ENCODE data around the gene ZC3H12D. TPM values are rescaled to one million over a fixed set of nuclear protein-coding genes. Genes with fewer than 3 reads are reported as not detected.

ZC3H12D gene
- total and polyA plus RNA-seq, 2 of the 13 experiments (the other 11 are each of a cell fraction or from before 2014, with no cell fraction given) = 1.2 to 2.7 TPM

DNA sequence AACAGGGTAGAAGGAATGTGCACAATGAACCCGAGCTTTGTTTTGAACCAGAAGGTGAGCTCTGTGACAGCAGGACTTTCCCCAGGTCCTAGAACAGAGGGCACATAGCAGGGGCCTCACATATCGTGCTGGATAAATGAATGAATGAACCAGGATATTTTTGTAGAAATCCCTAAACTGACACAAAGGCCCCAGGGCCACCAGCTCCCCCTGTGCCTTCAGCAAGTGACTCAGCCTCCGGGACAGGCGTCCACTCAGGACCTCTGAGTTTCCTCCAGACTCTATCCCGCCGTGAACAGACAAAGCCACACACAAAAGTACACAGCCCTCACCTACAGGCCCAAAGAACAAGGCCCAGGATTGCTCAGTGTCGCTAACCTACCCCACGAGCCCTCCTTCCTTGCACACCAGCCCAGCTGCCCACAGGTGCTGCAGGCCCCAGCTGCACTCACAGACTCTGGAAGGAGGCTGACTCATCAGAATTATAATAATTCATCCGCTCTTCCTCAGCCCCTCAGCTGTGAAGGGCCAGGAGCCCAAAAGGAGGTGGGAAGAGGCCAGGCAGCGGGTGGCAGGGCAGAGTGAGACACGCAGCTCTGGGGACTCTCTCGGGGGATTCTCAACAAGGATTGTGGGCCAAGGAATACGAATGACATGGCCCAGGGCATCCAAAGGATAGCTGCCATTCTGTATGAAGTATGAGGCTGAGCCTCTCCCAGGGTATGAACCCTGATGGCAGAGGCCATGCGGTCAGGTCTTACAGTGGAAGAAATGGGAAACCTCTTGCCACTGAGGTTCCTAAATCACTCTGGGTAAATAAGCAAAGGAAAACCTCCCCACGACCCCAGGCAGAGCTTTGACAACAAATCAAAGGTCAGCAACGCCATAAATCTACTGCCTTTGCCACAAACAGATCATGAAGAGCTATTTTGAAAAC, 43.8 kb downstream of the ZC3H12D start (continued):
- TF ChIP-seq KDM2A (CRISPR knock-in tag; IDR thresholded peaks at IDR 0.05; ENCODE audit: borderline replicate concordance, low read depth) (no peak), ATF3 (CRISPR knock-in tag; IDR thresholded peaks at IDR 0.05) (no peak), KAT8 (CRISPR knock-in tag; IDR thresholded peaks at IDR 0.05) (no peak), ZNF773 (CRISPR knock-in tag; IDR thresholded peaks at IDR 0.05; ENCODE audit: borderline replicate concordance) (no peak), MEIS1 (CRISPR knock-in tag; IDR thresholded peaks at IDR 0.05; ENCODE audit: borderline replicate concordance) (peak; percentile 59; the same call in 1 of the 2 replicates), LCORL (IDR thresholded peaks at IDR 0.05) (no peak), LCORL (CRISPR knock-in tag; IDR thresholded peaks at IDR 0.05) (peak; percentile 17; the same call in 1 of the 2 replicates), PITX1 (CRISPR knock-in tag; IDR thresholded peaks at IDR 0.05) (peak; percentile 11; the same call in 1 of the 2 replicates), ZNF512 (CRISPR knock-in tag; IDR thresholded peaks at IDR 0.05) (no peak), REST (IDR thresholded peaks at IDR 0.05; ENCODE audit: borderline replicate concordance in 1 of 2, low read depth in 1 of 2, low read length in 2 of 2) (no peak), RAD51 (IDR thresholded peaks at IDR 0.05; ENCODE audit: borderline replicate concordance) (no peak), HCFC1 (IDR thresholded peaks at IDR 0.05; ENCODE audit: low read depth, low read length) (no peak), ZNF75D (CRISPR knock-in tag; IDR thresholded peaks at IDR 0.05; ENCODE audit: borderline replicate concordance) (no peak), KAT7 (CRISPR knock-in tag; IDR thresholded peaks at IDR 0.05; ENCODE audit: borderline replicate concordance) (no peak), SOX13 (IDR thresholded peaks at IDR 0.05) (no peak), SOX13 (CRISPR knock-in tag; conservative IDR thresholded peaks at IDR 0.05 in 1 of 2, IDR thresholded peaks at IDR 0.05 in 1 of 2) (no peak), ZNF850 (CRISPR knock-in tag; conservative IDR thresholded peaks at IDR 0.05) (no peak), YY1 (IDR thresholded peaks at IDR 0.05; ENCODE audit: insufficient read depth, insufficient replicate concordance, low read depth, low read length) (no peak), STAG1 (CRISPR knock-in tag; IDR thresholded peaks at IDR 0.05) (no peak)
- TF ChIP-seq, protein P1, sequence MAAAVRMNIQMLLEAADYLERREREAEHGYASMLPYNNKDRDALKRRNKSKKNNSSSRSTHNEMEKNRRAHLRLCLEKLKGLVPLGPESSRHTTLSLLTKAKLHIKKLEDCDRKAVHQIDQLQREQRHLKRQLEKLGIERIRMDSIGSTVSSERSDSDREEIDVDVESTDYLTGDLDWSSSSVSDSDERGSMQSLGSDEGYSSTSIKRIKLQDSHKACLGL (CRISPR knock-in tag; IDR thresholded peaks at IDR 0.05) = no peak
- TF ChIP-seq, protein P2, sequence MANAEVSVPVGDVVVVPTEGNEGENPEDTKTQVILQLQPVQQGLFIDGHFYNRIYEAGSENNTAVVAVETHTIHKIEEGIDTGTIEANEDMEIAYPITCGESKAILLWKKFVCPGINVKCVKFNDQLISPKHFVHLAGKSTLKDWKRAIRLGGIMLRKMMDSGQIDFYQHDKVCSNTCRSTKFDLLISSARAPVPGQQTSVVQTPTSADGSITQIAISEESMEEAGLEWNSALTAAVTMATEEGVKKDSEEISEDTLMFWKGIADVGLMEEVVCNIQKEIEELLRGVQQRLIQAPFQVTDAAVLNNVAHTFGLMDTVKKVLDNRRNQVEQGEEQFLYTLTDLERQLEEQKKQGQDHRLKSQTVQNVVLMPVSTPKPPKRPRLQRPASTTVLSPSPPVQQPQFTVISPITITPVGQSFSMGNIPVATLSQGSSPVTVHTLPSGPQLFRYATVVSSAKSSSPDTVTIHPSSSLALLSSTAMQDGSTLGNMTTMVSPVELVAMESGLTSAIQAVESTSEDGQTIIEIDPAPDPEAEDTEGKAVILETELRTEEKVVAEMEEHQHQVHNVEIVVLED (CRISPR knock-in tag; IDR thresholded peaks at IDR 0.05; ENCODE audit: borderline replicate concordance) = no peak

Data from HepG2 (cell line).